KMS-11 (cell line): ENCODE results near the gene SLC25A18.

ENCODE experiments used
- H2AFZ ChIP-seq: fragments of 200-600 bp; sonication (generic); 2 replicates; pipeline ENCODE4 v1.6.1; 2016; ENCODE audit warnings: antibody characterized with exemption, mixed run types, low read depth
- H3K27ac ChIP-seq: fragments of 200-600 bp; sonication (generic); 2 replicates; pipeline ENCODE4 v1.6.1; 2016; ENCODE audit warnings: mild to moderate bottlenecking, mixed run types
- H3K27me3 ChIP-seq: fragments of 200-600 bp; sonication (generic); 2 replicates; pipeline ENCODE4 v1.6.1; 2017; ENCODE audit warnings: mild to moderate bottlenecking, low read depth, mixed run types, moderate library complexity; ENCODE audit not compliant: insufficient read depth
- H3K36me3 ChIP-seq: fragments of 200-600 bp; sonication (generic); 2 replicates; pipeline ENCODE4 v1.6.1; 2017; ENCODE audit warnings: mild to moderate bottlenecking, mixed run types; ENCODE audit not compliant: insufficient read depth
- H3K4me1 ChIP-seq: fragments of 200-600 bp; sonication (generic); 2 replicates; pipeline ENCODE4 v1.6.1; 2016; ENCODE audit warnings: mild to moderate bottlenecking, low read depth, mixed run types; ENCODE audit not compliant: poor library complexity, severe bottlenecking
- H3K4me2 ChIP-seq: fragments of 200-600 bp; sonication (generic); 2 replicates; pipeline ENCODE4 v1.7.0; 2016; ENCODE audit warnings: mild to moderate bottlenecking, mixed run types
- H3K4me3 ChIP-seq: fragments of 200-600 bp; sonication (generic); IDR thresholded peaks from 2 replicates; pipeline ENCODE4 v1.6.1; 2017; ENCODE audit warnings: low read depth, low read length, mixed read lengths; ENCODE audit not compliant: insufficient read depth
- H3K79me2 ChIP-seq: fragments of 200-600 bp; sonication (generic); 2 replicates; pipeline ENCODE4 v1.6.1; 2016; ENCODE audit warnings: low read depth, mixed run types; ENCODE audit not compliant: insufficient read depth
- H3K9ac ChIP-seq: fragments of 200-600 bp; sonication (generic); 2 replicates; pipeline ENCODE4 v1.6.1; 2016; ENCODE audit warnings: mild to moderate bottlenecking, mixed run types
- H4K20me1 ChIP-seq: fragments of 200-600 bp; sonication (generic); 2 replicates; pipeline ENCODE4 v1.6.1; 2016; ENCODE audit warnings: mild to moderate bottlenecking, mixed run types; ENCODE audit not compliant: insufficient read depth
- CTCF ChIP-seq: fragments of 200-600 bp; sonication (generic); conservative IDR thresholded peaks from 2 replicates; pipeline ENCODE4 v1.6.1; 2017; ENCODE audit warnings: low read depth, mild to moderate bottlenecking, antibody characterized with exemption, low read length, moderate library complexity, mixed read lengths

The SLC25A18 gene

GRCh38 chr22:17627961-17628405 lies 64.7 kb downstream of the SLC25A18 start:
- peak overlapping the region; percentile 72 for H3K9ac ChIP-seq
- peaks cover 55% of the 10 kb centered on the region for H3K79me2 ChIP-seq
- H4K20me1 ChIP-seq: no peaks in the 10 kb centered on the region
- peak overlapping the region; percentile 86 for H3K4me2 ChIP-seq
- peaks cover 29% of the 10 kb centered on the region for H3K4me1 ChIP-seq
- TF ChIP-seq CTCF: no peak
- peak overlapping the region; percentile 89 for H2AFZ ChIP-seq
- H3K36me3 ChIP-seq: no peaks in the 10 kb centered on the region; the same call in 1 of the 2 replicates
- no peaks in the 10 kb centered on the region for H3K27me3 ChIP-seq
- no peak overlapping the region for H3K4me3 ChIP-seq
- peak overlapping the region; percentile 49 for H3K27ac ChIP-seq

GRCh38 chr22:17628406-17629172 lies 65.3 kb downstream of the SLC25A18 start, which contains the start of gene ATP6V1E1:
ATP6V1E1 (minus strand) TSS chr22:17628749; CDS start chr22:17628635, 114 bp downstream.
- Histone ChIP-seq H3K36me3 (no peaks in the 10 kb centered on the region; the same call in 1 of the 2 replicates), H4K20me1 (no peaks in the 10 kb centered on the region), H3K4me3 (no peak within 1 kb of the TSS), H3K4me1 (peaks cover 35% of the 10 kb centered on the region), H3K27me3 (no peaks in the 10 kb centered on the region), H3K79me2 (peaks cover 51% of the 10 kb centered on the region), H3K9ac (peak within 1 kb of the TSS; percentile 72), H3K4me2 (peak within 1 kb of the TSS; percentile 97), H3K27ac (peak within 1 kb of the TSS; percentile 49), H2AFZ (peak within 1 kb of the TSS; percentile 89)
- TF ChIP-seq CTCF: no peak

GRCh38 chr22:17629173-17629489 lies 65.8 kb downstream of the SLC25A18 start:
- Histone ChIP-seq H3K79me2 (peaks cover 48% of the 10 kb centered on the region), H3K27ac (peak overlapping the region; percentile 46), H3K4me1 (peaks cover 41% of the 10 kb centered on the region), H3K27me3 (no peaks in the 10 kb centered on the region), H4K20me1 (no peaks in the 10 kb centered on the region), H2AFZ (peak overlapping the region; percentile 89), H3K36me3 (no peaks in the 10 kb centered on the region), H3K4me3 (no peak overlapping the region), H3K4me2 (peak overlapping the region; percentile 97), H3K9ac (peak overlapping the region; percentile 72; the same call in 1 of the 2 replicates)
- no peak for TF ChIP-seq CTCF

- TF ChIP-seq CTCF: no peak
- Histone ChIP-seq H3K9ac (peak overlapping the region; percentile 72; the same call in 1 of the 2 replicates), H3K27me3 (no peaks in the 10 kb centered on the region), H3K4me2 (peak overlapping the region; percentile 97), H3K4me3 (no peak overlapping the region), H3K79me2 (peaks cover 43% of the 10 kb centered on the region), H4K20me1 (no peaks in the 10 kb centered on the region), H3K4me1 (peaks cover 44% of the 10 kb centered on the region), H3K36me3 (no peaks in the 10 kb centered on the region), H2AFZ (no peak overlapping the region), H3K27ac (no peak overlapping the region)
Observed at GRCh38 chr22:17629641-17630040, 66.3 kb downstream of the SLC25A18 start.
